Fibroblast of lung (primary cell): Measurements from ENCODE around the gene MYNN. TPM values are rescaled to one million over a fixed set of nuclear protein-coding genes. Genes with fewer than 3 reads are reported as not detected.
A peak's percentile ranks its signal among the peaks of the same experiment; 100 is the strongest.

Source experiments
- DNase-seq, 2 donors: peaks; one replicate each; pipeline versions ENCODE4 v3.0.0 to v3.0.0-alpha.2; 2010; ENCODE audit warnings: low read depth in 2 of 2
- H2AFZ ChIP-seq: 2 replicates; pipeline ENCODE4 v1.5.1; 2012; ENCODE audit warnings: low read length, control low read depth, inconsistent platforms
- H3K27ac ChIP-seq: 2 replicates; pipeline ENCODE4 v1.5.1; 2011; ENCODE audit warnings: low read length, control low read depth; ENCODE audit not compliant: insufficient read depth
- H3K27me3 ChIP-seq: 2 replicates; pipeline ENCODE4 v1.5.1; 2011; ENCODE audit warnings: mild to moderate bottlenecking, low read length; ENCODE audit not compliant: control insufficient read depth, insufficient read depth
- H3K36me3 ChIP-seq: 2 replicates; pipeline ENCODE4 v1.5.1; 2011; ENCODE audit warnings: low read length; ENCODE audit not compliant: control insufficient read depth, insufficient read depth
- H3K4me1 ChIP-seq: 2 replicates; pipeline ENCODE4 v1.5.1; 2011; ENCODE audit warnings: low read length; ENCODE audit not compliant: control insufficient read depth, insufficient read depth; ENCODE audit errors: extremely low read depth
- H3K4me2 ChIP-seq: 2 replicates; pipeline ENCODE4 v1.5.1; 2011; ENCODE audit warnings: low read length, control low read depth; ENCODE audit not compliant: insufficient read depth; ENCODE audit errors: extremely low read depth
- H3K4me3 ChIP-seq, 4 experiments: fragments of 200-600 bp in 1 of 4; sonication (generic) in 1 of 4; replicated peaks in 1 of 4; 2 replicates each; pipeline ENCODE4 v1.5.1; 2011 to 2016; ENCODE audit warnings: low read length in 4 of 4, low read depth in 3 of 4, mild to moderate bottlenecking in 3 of 4, control low read depth in 2 of 4, inconsistent platforms in 1 of 4, mixed read lengths in 1 of 4; ENCODE audit not compliant: insufficient read depth in 1 of 4; ENCODE audit errors: control extremely low read depth in 1 of 4
- H3K79me2 ChIP-seq: 2 replicates; pipeline ENCODE4 v1.5.1; 2012; ENCODE audit warnings: mild to moderate bottlenecking, low read length, inconsistent platforms; ENCODE audit not compliant: control insufficient read depth, insufficient read depth
- H3K9ac ChIP-seq: 2 replicates; pipeline ENCODE4 v1.5.1; 2011; ENCODE audit warnings: mild to moderate bottlenecking, low read length, control low read depth; ENCODE audit not compliant: insufficient read depth
- H3K9me3 ChIP-seq: 2 replicates; pipeline ENCODE4 v1.5.1; 2012; ENCODE audit warnings: low read depth, low read length; ENCODE audit not compliant: control insufficient read depth, insufficient read depth
- H4K20me1 ChIP-seq: 2 replicates; pipeline ENCODE4 v1.5.1; 2011; ENCODE audit warnings: low read length; ENCODE audit not compliant: control insufficient read depth, insufficient read depth; ENCODE audit errors: extremely low read depth
- CTCF ChIP-seq, 2 donors: IDR thresholded peaks in 1 of 2; conservative IDR thresholded peaks in 1 of 2; 1 replicate in 1 of 2; 2 replicates in 1 of 2; pipeline ENCODE4 v1.5.1; 2011 to 2012; ENCODE audit warnings: low read length in 2 of 2, control low read depth in 1 of 2, inconsistent platforms in 1 of 2, low read depth in 1 of 2, mild to moderate bottlenecking in 1 of 2
- EZH2 ChIP-seq: IDR thresholded peaks from 2 replicates; pipeline ENCODE4 v1.5.1; 2012; ENCODE audit warnings: low read length, control low read depth, mild to moderate bottlenecking; ENCODE audit errors: missing control alignments
- polyA plus RNA-seq, 2 donors: library from polyadenylated mRNA; depleted of rRNA in 1 of 2; stranded (reverse) in 1 of 2; unstranded in 1 of 2; fragments of >200 nt; gene quantifications; 2 replicates each; pipeline ENCODE4 v1.2.1, GENCODE V29; 2011 to 2012; ENCODE audit warnings: missing spikeins in 1 of 2
- total RNA-seq: library from RNA; depleted of rRNA; stranded (reverse); fragments of >200 nt; gene quantifications from 2 replicates; pipeline ENCODE4 v1.2.1, GENCODE V29; 2014

The MYNN gene
- total and polyA plus RNA-seq, 2 donors (not counting 1 experiment from before 2014, with no cell fraction given), result 20.0 to 32.7 TPM

GRCh38 chr3:169811631-169812331 is 38.6 kb downstream of the MYNN start:
- TF ChIP-seq EZH2, result no peak
- H3K9me3 ChIP-seq, result no peaks in the 10 kb centered on the region
- peak overlapping the region; percentile 68 for H3K27ac ChIP-seq
- DNase-seq, result peak; percentile 76 to 82
- no peaks in the 10 kb centered on the region for H4K20me1 ChIP-seq
- H3K27me3 ChIP-seq, result no peaks in the 10 kb centered on the region
- H3K36me3 ChIP-seq, result no peaks in the 10 kb centered on the region
- peak overlapping the region; percentile 98 for H3K4me2 ChIP-seq
- H2AFZ ChIP-seq, result peak overlapping the region; percentile 75
- H3K4me3 ChIP-seq, result peak overlapping the region; percentile 33 to 60 (median 47)
- H3K79me2 ChIP-seq, result no peaks in the 10 kb centered on the region
- peak overlapping the region; percentile 68 for H3K9ac ChIP-seq
- peaks cover 5% of the 10 kb centered on the region for H3K4me1 ChIP-seq

GRCh38 chr3:169812332-169813235 is 39.4 kb downstream of the MYNN start, which contains the start of the genes LRRC34 and LRRIQ4:
LRRC34 (minus strand) TSS chr3:169812904; CDS start chr3:169812548, 356 bp downstream.
LRRIQ4 (plus strand) TSS chr3:169812870; CDS start chr3:169821922, 9,052 bp downstream.
- Histone ChIP-seq H2AFZ (peak within 1 kb of the TSS; percentile 75), H3K9me3 (no peaks in the 10 kb centered on the region), H3K9ac (peak within 1 kb of the TSS; percentile 68), H3K79me2 (no peaks in the 10 kb centered on the region), H3K4me1 (peaks cover 5% of the 10 kb centered on the region), H3K4me3 (peak within 1 kb of the TSS; percentile 33 to 60 (median 48)), H3K36me3 (no peaks in the 10 kb centered on the region), H4K20me1 (no peaks in the 10 kb centered on the region), H3K27ac (peak within 1 kb of the TSS; percentile 68), H3K4me2 (peak within 1 kb of the TSS; percentile 98), H3K27me3 (no peaks in the 10 kb centered on the region)
- peak; percentile 79 to 81 for DNase-seq
- TF ChIP-seq EZH2 (no peak), CTCF (conservative IDR thresholded peaks at IDR 0.05 in 1 of 2, IDR thresholded peaks at IDR 0.05 in 1 of 2; ENCODE audit: low read depth in 1 of 2, low read length in 2 of 2) (no peak)

- DNase-seq, result no peak
- no peak for TF ChIP-seq CTCF (conservative IDR thresholded peaks at IDR 0.05 in 1 of 2, IDR thresholded peaks at IDR 0.05 in 1 of 2; ENCODE audit: low read depth in 1 of 2, low read length in 2 of 2)
- TF ChIP-seq EZH2, result no peak
- peak overlapping the region; percentile 98 for H3K4me2 ChIP-seq
- no peaks in the 10 kb centered on the region for H4K20me1 ChIP-seq
- peak overlapping the region; percentile 35 for H2AFZ ChIP-seq
- H3K79me2 ChIP-seq, result no peaks in the 10 kb centered on the region
- H3K27me3 ChIP-seq, result no peaks in the 10 kb centered on the region
- no peak overlapping the region for H3K9ac ChIP-seq
- H3K27ac ChIP-seq, result peak overlapping the region; percentile 68
- H3K4me1 ChIP-seq, result peaks cover 5% of the 10 kb centered on the region
- H3K36me3 ChIP-seq, result no peaks in the 10 kb centered on the region
- no peaks in the 10 kb centered on the region for H3K9me3 ChIP-seq
- H3K4me3 ChIP-seq, result peak overlapping the region in 2 of 4 experiments; percentile 2 to 60
Observed at GRCh38 chr3:169813278-169813677, 40.1 kb downstream of the MYNN start.
